ENCODE results near the gene CDK6. TPM values are rescaled to one million over a fixed set of nuclear protein-coding genes. Genes with fewer than 3 reads are reported as not detected.

The CDK6 gene
- polyA plus RNA-seq, 1 donor (not counting 4 experiments of a cell fraction or from before 2014, with no cell fraction given) = 53.5 TPM

GRCh38 chr7:92694211-92694610, 142.2 kb downstream of the CDK6 start:
- no peak overlapping the region for H3K4me2 ChIP-seq (ENCODE audit: control insufficient read depth, extremely low read depth, insufficient read depth, low read depth, low read length)

GRCh38 chr7:92693519-92693918, 142.9 kb downstream of the CDK6 start:
- H3K4me2 ChIP-seq (ENCODE audit: control insufficient read depth, extremely low read depth, insufficient read depth, low read depth, low read length) = no peak overlapping the region
- H3K79me2 ChIP-seq (ENCODE audit: control insufficient read depth, insufficient read depth, low read length) = peaks cover 58% of the 10 kb centered on the region
- no peak overlapping the region for H3K27ac ChIP-seq (ENCODE audit: control insufficient read depth, insufficient read depth, low read length)
- TF ChIP-seq EZH2 (IDR thresholded peaks at IDR 0.05; ENCODE audit: low read length) = no peak
- TF ChIP-seq, protein P1, sequence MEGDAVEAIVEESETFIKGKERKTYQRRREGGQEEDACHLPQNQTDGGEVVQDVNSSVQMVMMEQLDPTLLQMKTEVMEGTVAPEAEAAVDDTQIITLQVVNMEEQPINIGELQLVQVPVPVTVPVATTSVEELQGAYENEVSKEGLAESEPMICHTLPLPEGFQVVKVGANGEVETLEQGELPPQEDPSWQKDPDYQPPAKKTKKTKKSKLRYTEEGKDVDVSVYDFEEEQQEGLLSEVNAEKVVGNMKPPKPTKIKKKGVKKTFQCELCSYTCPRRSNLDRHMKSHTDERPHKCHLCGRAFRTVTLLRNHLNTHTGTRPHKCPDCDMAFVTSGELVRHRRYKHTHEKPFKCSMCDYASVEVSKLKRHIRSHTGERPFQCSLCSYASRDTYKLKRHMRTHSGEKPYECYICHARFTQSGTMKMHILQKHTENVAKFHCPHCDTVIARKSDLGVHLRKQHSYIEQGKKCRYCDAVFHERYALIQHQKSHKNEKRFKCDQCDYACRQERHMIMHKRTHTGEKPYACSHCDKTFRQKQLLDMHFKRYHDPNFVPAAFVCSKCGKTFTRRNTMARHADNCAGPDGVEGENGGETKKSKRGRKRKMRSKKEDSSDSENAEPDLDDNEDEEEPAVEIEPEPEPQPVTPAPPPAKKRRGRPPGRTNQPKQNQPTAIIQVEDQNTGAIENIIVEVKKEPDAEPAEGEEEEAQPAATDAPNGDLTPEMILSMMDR (optimal IDR thresholded peaks at IDR 0.05 in 1 of 3, IDR thresholded peaks at IDR 0.05 in 1 of 3, conservative IDR thresholded peaks at IDR 0.05 in 1 of 3; ENCODE audit: extremely low read depth in 1 of 3, insufficient read depth in 2 of 3, low read length in 3 of 3) = no peak
- no peaks in the 10 kb centered on the region for H3K27me3 ChIP-seq (ENCODE audit: control insufficient read depth, extremely low read depth, insufficient read depth, low read length)
- H3K4me1 ChIP-seq (ENCODE audit: control insufficient read depth, extremely low read depth, insufficient read depth, low read length) = peaks cover 4% of the 10 kb centered on the region
- H3K4me3 ChIP-seq (ENCODE audit: control insufficient read depth in 2 of 3, extremely low read depth in 1 of 3, insufficient read depth in 2 of 3, low read depth in 1 of 3, low read length in 3 of 3) = no peak overlapping the region
- peaks cover 0 to 4% of the 10 kb centered on the region in 2 experiments for H3K36me3 ChIP-seq (ENCODE audit: control insufficient read depth in 2 of 2, extremely low read depth in 1 of 2, insufficient read depth in 2 of 2, low read length in 2 of 2)
- no peak overlapping the region for H3K9ac ChIP-seq (ENCODE audit: control insufficient read depth, extremely low read depth, insufficient read depth, low read length)
- no peaks in the 10 kb centered on the region for H4K20me1 ChIP-seq (ENCODE audit: control insufficient read depth, extremely low read depth, insufficient read depth, low read length)
- FAIRE-seq = no peak
- dilution Hi-C loops (cut with MboI; ENCODE audit: extremely low pct_ligation_motif_present, low sequenced_read_pairs) = no loop called here
- H2AFZ ChIP-seq (ENCODE audit: control insufficient read depth, low read length) = no peak overlapping the region
- DNase-seq (ENCODE audit: low read depth, low spot score) = no peak
- no peaks in the 10 kb centered on the region for H3K9me1 ChIP-seq (ENCODE audit: control insufficient read depth, extremely low read depth, insufficient read depth, low read length)
- no peaks in the 10 kb centered on the region for H3K9me3 ChIP-seq (ENCODE audit: control insufficient read depth, low read depth, low read length)

More at GRCh38 chr7:92694211-92694610, 142.2 kb downstream of the CDK6 start:
- H4K20me1 ChIP-seq (ENCODE audit: control insufficient read depth, extremely low read depth, insufficient read depth, low read length) = no peaks in the 10 kb centered on the region
- no peak overlapping the region for H3K27ac ChIP-seq (ENCODE audit: control insufficient read depth, insufficient read depth, low read length)
- no peak overlapping the region for H3K9ac ChIP-seq (ENCODE audit: control insufficient read depth, extremely low read depth, insufficient read depth, low read length)
- H3K36me3 ChIP-seq (ENCODE audit: control insufficient read depth in 2 of 2, extremely low read depth in 1 of 2, insufficient read depth in 2 of 2, low read length in 2 of 2) = peaks cover 0 to 4% of the 10 kb centered on the region in 2 experiments
- no peaks in the 10 kb centered on the region for H3K27me3 ChIP-seq (ENCODE audit: control insufficient read depth, extremely low read depth, insufficient read depth, low read length)
- no peaks in the 10 kb centered on the region for H3K9me1 ChIP-seq (ENCODE audit: control insufficient read depth, extremely low read depth, insufficient read depth, low read length)
- dilution Hi-C loops (cut with MboI; ENCODE audit: extremely low pct_ligation_motif_present, low sequenced_read_pairs) = no loop called here
- FAIRE-seq (no peak), DNase-seq (ENCODE audit: low read depth, low spot score) (no peak)
- peaks cover 55% of the 10 kb centered on the region for H3K79me2 ChIP-seq (ENCODE audit: control insufficient read depth, insufficient read depth, low read length)
- no peak overlapping the region for H2AFZ ChIP-seq (ENCODE audit: control insufficient read depth, low read length)
- TF ChIP-seq, protein P1 (optimal IDR thresholded peaks at IDR 0.05 in 1 of 3, IDR thresholded peaks at IDR 0.05 in 1 of 3, conservative IDR thresholded peaks at IDR 0.05 in 1 of 3; ENCODE audit: extremely low read depth in 1 of 3, insufficient read depth in 2 of 3, low read length in 3 of 3) = no peak
- TF ChIP-seq EZH2 (IDR thresholded peaks at IDR 0.05; ENCODE audit: low read length) = no peak
- H3K4me3 ChIP-seq (ENCODE audit: control insufficient read depth in 2 of 3, extremely low read depth in 1 of 3, insufficient read depth in 2 of 3, low read depth in 1 of 3, low read length in 3 of 3) = no peak overlapping the region
- H3K9me3 ChIP-seq (ENCODE audit: control insufficient read depth, low read depth, low read length) = no peaks in the 10 kb centered on the region
- H3K4me1 ChIP-seq (ENCODE audit: control insufficient read depth, extremely low read depth, insufficient read depth, low read length) = peaks cover 4% of the 10 kb centered on the region

Data from keratinocyte (primary cell).